Hepatocyte (in vitro differentiated cells): ENCODE results near the gene NEUROD2. TPM values are rescaled to one million over a fixed set of nuclear protein-coding genes. Genes with fewer than 3 reads are reported as not detected.

Source experiments
- DNase-seq: peaks from one replicate; pipeline ENCODE4 v3.0.0-alpha.2; 2016; ENCODE audit warnings: low spot score
- H2AFZ ChIP-seq: fragments of 200-600 bp; sonication (generic); 2 replicates; pipeline ENCODE4 v1.6.0; 2016; ENCODE audit warnings: antibody characterized with exemption, mild to moderate bottlenecking
- H3K27ac ChIP-seq: fragments of 200-600 bp; sonication (generic); 2 replicates; pipeline ENCODE4 v1.5.1; 2016; ENCODE audit warnings: mild to moderate bottlenecking
- H3K27me3 ChIP-seq: fragments of 200-600 bp; sonication (generic); 2 replicates; pipeline ENCODE4 v1.6.1; 2016
- H3K36me3 ChIP-seq: fragments of 200-600 bp; sonication (generic); replicated peaks from 2 replicates; pipeline ENCODE4 v1.5.1; 2016; ENCODE audit warnings: low read depth; ENCODE audit not compliant: insufficient read depth
- H3K4me1 ChIP-seq: fragments of 200-600 bp; sonication (generic); 2 replicates; pipeline ENCODE4 v1.5.1; 2016; ENCODE audit warnings: mild to moderate bottlenecking, moderate library complexity; ENCODE audit not compliant: insufficient read depth
- H3K4me2 ChIP-seq: fragments of 200-600 bp; sonication (generic); 2 replicates; pipeline ENCODE4 v1.6.0; 2016
- H3K4me3 ChIP-seq: fragments of 200-600 bp; sonication (generic); 2 replicates; pipeline ENCODE4 v1.5.1; 2016; ENCODE audit warnings: mild to moderate bottlenecking
- H3K79me2 ChIP-seq: fragments of 200-600 bp; sonication (generic); 2 replicates; pipeline ENCODE4 v1.6.0; 2017; ENCODE audit warnings: mild to moderate bottlenecking
- H3K9me2 ChIP-seq: fragments of 200-600 bp; sonication (generic); replicated peaks from 2 replicates; pipeline ENCODE4 v1.6.0; 2017; ENCODE audit warnings: mild to moderate bottlenecking; ENCODE audit not compliant: insufficient read depth
- H3K9me3 ChIP-seq: fragments of 200-600 bp; sonication (generic); 2 replicates; pipeline ENCODE4 v1.5.1; 2016; ENCODE audit warnings: low read depth, mild to moderate bottlenecking
- H4K20me1 ChIP-seq: fragments of 200-600 bp; sonication (generic); 2 replicates; pipeline ENCODE4 v1.6.0; 2016; ENCODE audit warnings: mild to moderate bottlenecking; ENCODE audit not compliant: insufficient read depth, poor library complexity, severe bottlenecking
- EZH2 ChIP-seq: fragments of 200-600 bp; sonication (generic); IDR thresholded peaks from 2 replicates; pipeline ENCODE4 v1.6.1; 2016; ENCODE audit warnings: antibody characterized with exemption, mild to moderate bottlenecking, borderline replicate concordance
- EZH2phosphoT487 ChIP-seq: fragments of 200-600 bp; sonication (generic); IDR thresholded peaks from one replicate; pipeline ENCODE4 v1.6.1; 2018; ENCODE audit warnings: antibody characterized with exemption, mild to moderate bottlenecking, low read depth, moderate library complexity; ENCODE audit not compliant: unreplicated experiment, severe bottlenecking
- WGBS: methylation state at CpG from one replicate; pipeline ENCODE4 v1.1.6; 2016; ENCODE audit warnings: low lambda C conversion rate; ENCODE audit errors: missing lambda C conversion rate; 5-methylcytosine and 5-hydroxymethylcytosine counted together
- polyA plus RNA-seq: library from polyadenylated mRNA; unstranded; fragments of >200 nt; fragmentation: Nextera tagmentation; extraction: Ambion mirVana; gene quantifications from 2 replicates; pipeline ENCODE4 v1.2.1, GENCODE V29; 2016
- total RNA-seq: library from RNA; depleted of rRNA; stranded (reverse); fragments of >200 nt; gene quantifications from 2 replicates; pipeline ENCODE4 v1.2.3, GENCODE V29; 2014
- TF ChIP-seq, protein P1 (sequence below): fragments of 200-600 bp; sonication (generic); IDR thresholded peaks from 2 replicates; pipeline ENCODE4 v1.5.1; 2016; ENCODE audit warnings: antibody characterized with exemption, mild to moderate bottlenecking; ENCODE audit not compliant: poor library complexity

NEUROD2 gene
- total and polyA plus RNA-seq, 2 experiments from 2014 or later, result not detected

DNA sequence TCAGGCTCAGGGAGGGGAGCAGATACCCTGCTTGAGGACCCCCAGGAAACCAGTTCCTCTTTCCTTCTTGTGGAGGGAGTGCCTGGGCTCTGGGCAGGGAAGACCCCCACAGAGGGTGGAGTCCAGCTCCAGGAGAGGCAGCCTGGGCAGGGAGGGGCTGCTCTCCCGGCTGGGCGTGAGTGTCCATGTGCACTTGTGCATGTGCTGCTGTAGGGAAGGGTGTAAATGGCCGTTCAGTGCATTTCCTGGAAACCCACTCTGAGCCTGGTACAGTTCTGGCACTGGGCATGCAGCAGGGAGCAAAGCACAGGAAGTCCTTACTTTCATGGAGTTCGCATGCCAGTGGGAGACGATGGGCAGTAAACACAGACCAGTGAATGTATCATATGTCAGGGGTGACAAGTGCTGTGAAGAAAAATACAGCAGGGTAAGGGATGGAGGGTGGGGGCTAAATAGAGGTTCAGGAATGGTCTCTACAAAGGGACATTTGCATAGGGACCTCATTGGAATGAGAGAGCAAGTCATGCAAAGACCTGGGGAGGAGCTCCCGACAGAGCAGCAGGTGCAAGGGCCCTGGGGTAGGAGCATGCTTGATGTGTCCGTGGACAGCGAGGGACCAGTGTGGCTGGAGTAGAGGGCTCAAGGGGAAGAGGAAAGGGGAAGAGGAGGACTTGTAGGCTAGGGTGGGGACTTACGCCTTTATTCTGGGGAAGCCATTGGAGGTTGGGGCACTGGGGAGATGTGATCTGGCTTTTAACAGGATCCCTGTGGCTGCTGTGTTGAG is 34.8 kb upstream of the NEUROD2 start:
- Histone ChIP-seq H3K9me2 (no peaks in the 10 kb centered on the region), H2AFZ (no peak overlapping the region), H3K4me2 (no peak overlapping the region), H3K9me3 (no peaks in the 10 kb centered on the region), H3K79me2 (peaks cover 98% of the 10 kb centered on the region), H4K20me1 (peaks cover 9% of the 10 kb centered on the region), H3K27ac (no peak overlapping the region), H3K27me3 (no peaks in the 10 kb centered on the region), H3K4me3 (no peak overlapping the region), H3K4me1 (peaks cover 31% of the 10 kb centered on the region), H3K36me3 (no peaks in the 10 kb centered on the region)
- WGBS, result 94% methylated on average over 9 of the region's 9 CpGs
- TF ChIP-seq, protein P1, sequence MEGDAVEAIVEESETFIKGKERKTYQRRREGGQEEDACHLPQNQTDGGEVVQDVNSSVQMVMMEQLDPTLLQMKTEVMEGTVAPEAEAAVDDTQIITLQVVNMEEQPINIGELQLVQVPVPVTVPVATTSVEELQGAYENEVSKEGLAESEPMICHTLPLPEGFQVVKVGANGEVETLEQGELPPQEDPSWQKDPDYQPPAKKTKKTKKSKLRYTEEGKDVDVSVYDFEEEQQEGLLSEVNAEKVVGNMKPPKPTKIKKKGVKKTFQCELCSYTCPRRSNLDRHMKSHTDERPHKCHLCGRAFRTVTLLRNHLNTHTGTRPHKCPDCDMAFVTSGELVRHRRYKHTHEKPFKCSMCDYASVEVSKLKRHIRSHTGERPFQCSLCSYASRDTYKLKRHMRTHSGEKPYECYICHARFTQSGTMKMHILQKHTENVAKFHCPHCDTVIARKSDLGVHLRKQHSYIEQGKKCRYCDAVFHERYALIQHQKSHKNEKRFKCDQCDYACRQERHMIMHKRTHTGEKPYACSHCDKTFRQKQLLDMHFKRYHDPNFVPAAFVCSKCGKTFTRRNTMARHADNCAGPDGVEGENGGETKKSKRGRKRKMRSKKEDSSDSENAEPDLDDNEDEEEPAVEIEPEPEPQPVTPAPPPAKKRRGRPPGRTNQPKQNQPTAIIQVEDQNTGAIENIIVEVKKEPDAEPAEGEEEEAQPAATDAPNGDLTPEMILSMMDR, result no peak
- no peak for TF ChIP-seq EZH2phosphoT487
- TF ChIP-seq EZH2, result no peak
- DNase-seq, result no peak

DNA sequence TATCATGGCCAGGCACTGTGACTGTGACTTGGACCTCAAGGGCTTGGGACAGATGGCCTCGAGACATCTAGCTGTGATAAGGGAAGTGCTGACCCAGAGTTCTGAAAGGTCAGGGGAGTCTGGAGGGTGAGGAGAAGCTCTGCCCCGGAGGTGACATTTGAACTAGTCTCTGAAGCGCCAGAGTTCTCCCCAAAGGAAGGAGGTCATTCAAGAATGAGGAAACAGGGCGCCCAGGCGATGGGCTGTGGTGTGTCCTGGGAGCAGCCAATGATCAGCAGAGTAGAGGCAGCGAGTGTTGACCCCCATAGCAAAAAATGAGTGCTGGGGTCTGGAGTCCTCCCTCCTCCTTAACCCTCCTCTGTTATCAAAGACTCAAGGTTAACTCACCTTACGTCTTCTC is 34.2 kb upstream of the NEUROD2 start:
- Histone ChIP-seq H3K79me2 (peaks cover 95% of the 10 kb centered on the region), H3K36me3 (no peaks in the 10 kb centered on the region), H4K20me1 (peaks cover 9% of the 10 kb centered on the region), H3K27me3 (no peaks in the 10 kb centered on the region), H3K9me3 (no peaks in the 10 kb centered on the region), H3K4me1 (peaks cover 31% of the 10 kb centered on the region), H3K27ac (no peak overlapping the region), H3K4me3 (no peak overlapping the region), H3K9me2 (no peaks in the 10 kb centered on the region), H2AFZ (no peak overlapping the region), H3K4me2 (no peak overlapping the region)
- 78% methylated on average over 7 of the region's 7 CpGs for WGBS
- no peak for DNase-seq
- TF ChIP-seq EZH2 (no peak), EZH2phosphoT487 (no peak)
- TF ChIP-seq, protein P1, result no peak

DNA sequence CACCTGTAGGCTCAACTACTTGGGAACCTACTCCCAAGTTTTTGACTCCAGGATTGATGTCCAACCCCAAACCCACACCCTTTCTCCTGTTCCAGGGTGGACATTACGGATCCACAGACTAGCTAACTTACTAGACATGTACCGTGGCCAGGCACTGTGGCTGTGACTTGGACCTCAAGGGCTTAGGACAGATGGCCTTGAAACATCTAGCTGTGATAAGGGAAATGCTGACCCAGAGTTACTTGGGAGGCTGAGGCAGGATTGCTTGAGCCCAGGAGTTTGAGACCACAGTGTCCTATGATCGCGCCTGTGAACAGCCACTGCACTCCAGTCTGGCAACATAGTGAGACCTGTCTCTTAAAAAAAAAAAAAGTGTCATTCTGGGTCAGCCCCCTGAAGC is 33.4 kb upstream of the NEUROD2 start:
- no peak for TF ChIP-seq EZH2
- TF ChIP-seq, protein P1, result no peak
- TF ChIP-seq EZH2phosphoT487, result no peak
- Histone ChIP-seq H3K4me1 (peaks cover 38% of the 10 kb centered on the region), H3K36me3 (no peaks in the 10 kb centered on the region), H3K27me3 (no peaks in the 10 kb centered on the region), H3K27ac (no peak overlapping the region), H3K9me3 (no peaks in the 10 kb centered on the region), H3K4me2 (peak overlapping the region; percentile 16), H3K4me3 (no peak overlapping the region), H4K20me1 (peaks cover 9% of the 10 kb centered on the region), H3K9me2 (no peaks in the 10 kb centered on the region), H3K79me2 (peaks cover 87% of the 10 kb centered on the region), H2AFZ (no peak overlapping the region)
- 93% methylated on average over 4 of the region's 4 CpGs for WGBS
- no peak for DNase-seq
